PC-3 (cell line): ENCODE data around the gene SECISBP2L.

Experiments used
- EZH2 ChIP-seq: fragments of 300-600 bp; sonication (generic); IDR thresholded peaks from one replicate; pipeline ENCODE4 v1.6.1; 2017; ENCODE audit warnings: antibody characterized with exemption, mild to moderate bottlenecking, low read length; ENCODE audit not compliant: unreplicated experiment
- EZH2phosphoT487 ChIP-seq: fragments of 300-600 bp; sonication (generic); IDR thresholded peaks from 2 replicates; pipeline ENCODE4 v1.6.1; 2018; ENCODE audit warnings: mild to moderate bottlenecking, antibody characterized with exemption, low read length, borderline replicate concordance
- TF ChIP-seq, protein P1 (sequence below): fragments of 300-600 bp; sonication (generic); conservative IDR thresholded peaks from 2 replicates; pipeline ENCODE4 v1.5.1; 2017; ENCODE audit warnings: antibody characterized with exemption, low read depth, mild to moderate bottlenecking, low read length

- TF ChIP-seq, protein P1, sequence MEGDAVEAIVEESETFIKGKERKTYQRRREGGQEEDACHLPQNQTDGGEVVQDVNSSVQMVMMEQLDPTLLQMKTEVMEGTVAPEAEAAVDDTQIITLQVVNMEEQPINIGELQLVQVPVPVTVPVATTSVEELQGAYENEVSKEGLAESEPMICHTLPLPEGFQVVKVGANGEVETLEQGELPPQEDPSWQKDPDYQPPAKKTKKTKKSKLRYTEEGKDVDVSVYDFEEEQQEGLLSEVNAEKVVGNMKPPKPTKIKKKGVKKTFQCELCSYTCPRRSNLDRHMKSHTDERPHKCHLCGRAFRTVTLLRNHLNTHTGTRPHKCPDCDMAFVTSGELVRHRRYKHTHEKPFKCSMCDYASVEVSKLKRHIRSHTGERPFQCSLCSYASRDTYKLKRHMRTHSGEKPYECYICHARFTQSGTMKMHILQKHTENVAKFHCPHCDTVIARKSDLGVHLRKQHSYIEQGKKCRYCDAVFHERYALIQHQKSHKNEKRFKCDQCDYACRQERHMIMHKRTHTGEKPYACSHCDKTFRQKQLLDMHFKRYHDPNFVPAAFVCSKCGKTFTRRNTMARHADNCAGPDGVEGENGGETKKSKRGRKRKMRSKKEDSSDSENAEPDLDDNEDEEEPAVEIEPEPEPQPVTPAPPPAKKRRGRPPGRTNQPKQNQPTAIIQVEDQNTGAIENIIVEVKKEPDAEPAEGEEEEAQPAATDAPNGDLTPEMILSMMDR = no peak
- TF ChIP-seq EZH2 (no peak), EZH2phosphoT487 (no peak)
Measured at GRCh38 chr15:49088996-49089395, 42.8 kb upstream of the SECISBP2L start.
